Esophagus squamous epithelium (tissue), 4 donors: Measurements from ENCODE around the gene CEP162.

ENCODE experiments used
- CTCF ChIP-seq, 6 experiments: fragments of 450-650 bp in 4 of 6; fragments of 200-600 bp in 2 of 6; sonication (generic) in 2 of 6; IDR thresholded peaks; one replicate each; pipeline ENCODE4 v1.5.1; 2016 to 2019; ENCODE audit warnings: antibody characterized with exemption in 6 of 6, mild to moderate bottlenecking in 4 of 6, moderate library complexity in 4 of 6
- POLR2A ChIP-seq, 4 donors: fragments of 450-650 bp; IDR thresholded peaks; one replicate each; pipeline ENCODE4 v1.6.1; 2017; ENCODE audit warnings: antibody characterized with exemption in 4 of 4, mild to moderate bottlenecking in 4 of 4, moderate library complexity in 3 of 4

- TF ChIP-seq POLR2A (IDR thresholded peaks at IDR 0.05) = no peak
- TF ChIP-seq CTCF (IDR thresholded peaks at IDR 0.05) = no peak
Observed at GRCh38 chr6:84151669-84152068, 75.8 kb downstream of the CEP162 start.
